ENCODE data around the gene GNG13. TPM values are rescaled to one million over a fixed set of nuclear protein-coding genes. Genes with fewer than 3 reads are reported as not detected.

GNG13 gene
- total and polyA plus RNA-seq, 2 of the 4 experiments (the other 2 are of a cell fraction), result not detected

- dilution Hi-C loops (cut with HindIII; ENCODE audit: low sequenced_read_pairs, unreplicated experiment) (no loop called here), in situ Hi-C loops (cut with MboI; ENCODE audit: low sequenced_read_pairs) (no loop called here), intact Hi-C loops (cut with micrococcal nuclease) (no loop called here)
- Histone ChIP-seq H3K4me2 (ENCODE audit: low read depth, low read length) (no peak overlapping the region), H3K4me1 (ENCODE audit: control insufficient read depth, insufficient read depth, low read length) (peaks cover 4% of the 10 kb centered on the region; the same call in 1 of the 2 replicates), H2AK9ac (replicated peaks; ENCODE audit: low read depth, low read length, poor library complexity) (no peak overlapping the region), H3K79me1 (ENCODE audit: low read depth in 1 of 2, low read length in 2 of 2) (no peaks in the 10 kb centered on the region), H3K9ac (ENCODE audit: low read depth, low read length) (no peak overlapping the region), H3K27me3 (ENCODE audit: control insufficient read depth, insufficient read depth, low read length) (peaks cover 25% of the 10 kb centered on the region), H3K18ac (ENCODE audit: low read depth, low read length) (no peak overlapping the region), H2BK20ac (ENCODE audit: low read depth, low read length) (no peak overlapping the region), H4K20me1 (ENCODE audit: insufficient read depth, low read length) (no peaks in the 10 kb centered on the region), H3K14ac (replicated peaks; ENCODE audit: low read depth, low read length) (no peak overlapping the region), H3K36me3 (ENCODE audit: control insufficient read depth, insufficient read depth, low read length) (no peaks in the 10 kb centered on the region), H2AK5ac (ENCODE audit: low read depth, low read length) (no peak overlapping the region), H3K56ac (ENCODE audit: extremely low read depth, insufficient read depth, low read length) (no peak overlapping the region), H3K27ac (ENCODE audit: insufficient read depth, low read length) (no peak overlapping the region), H4K91ac (ENCODE audit: insufficient read depth, low read depth, low read length) (no peak overlapping the region), H3K4me3 (ENCODE audit: insufficient read depth, low read depth, low read length) (no peak overlapping the region), H3K9me3 (ENCODE audit: control insufficient read depth, insufficient read depth, low read length) (no peaks in the 10 kb centered on the region), H2BK15ac (ENCODE audit: low read depth, low read length) (no peak overlapping the region), H3K23ac (ENCODE audit: low read depth, low read length) (no peak overlapping the region), H4K8ac (ENCODE audit: low read depth in 2 of 2, low read length in 2 of 2) (no peak overlapping the region), H3K4ac (ENCODE audit: low read depth, low read length) (no peak overlapping the region), H3K9me1 (ENCODE audit: insufficient read depth, low read length) (no peaks in the 10 kb centered on the region; the same call in 1 of the 2 replicates), H4K5ac (ENCODE audit: low read depth, low read length) (no peak overlapping the region), H2BK5ac (ENCODE audit: low read depth, low read length, poor library complexity, severe bottlenecking) (no peak overlapping the region), H2AFZ (replicated peaks; ENCODE audit: low read length, poor library complexity) (no peak overlapping the region), H2BK120ac (ENCODE audit: low read depth, low read length) (no peak overlapping the region)
- TF ChIP-seq RFX5 (IDR thresholded peaks at IDR 0.05; ENCODE audit: low read depth, low read length), result no peak
- TF ChIP-seq CHD1 (IDR thresholded peaks at IDR 0.05; ENCODE audit: low read depth, low read length), result no peak
- no peak for TF ChIP-seq NFE2L2 (IDR thresholded peaks at IDR 0.05; ENCODE audit: low read depth, low read length)
- TF ChIP-seq BHLHE40 (IDR thresholded peaks at IDR 0.05; ENCODE audit: low read depth, low read length), result no peak
- no peak for TF ChIP-seq MAZ (IDR thresholded peaks at IDR 0.05; ENCODE audit: borderline replicate concordance, low read depth, low read length)
- TF ChIP-seq, protein P1, sequence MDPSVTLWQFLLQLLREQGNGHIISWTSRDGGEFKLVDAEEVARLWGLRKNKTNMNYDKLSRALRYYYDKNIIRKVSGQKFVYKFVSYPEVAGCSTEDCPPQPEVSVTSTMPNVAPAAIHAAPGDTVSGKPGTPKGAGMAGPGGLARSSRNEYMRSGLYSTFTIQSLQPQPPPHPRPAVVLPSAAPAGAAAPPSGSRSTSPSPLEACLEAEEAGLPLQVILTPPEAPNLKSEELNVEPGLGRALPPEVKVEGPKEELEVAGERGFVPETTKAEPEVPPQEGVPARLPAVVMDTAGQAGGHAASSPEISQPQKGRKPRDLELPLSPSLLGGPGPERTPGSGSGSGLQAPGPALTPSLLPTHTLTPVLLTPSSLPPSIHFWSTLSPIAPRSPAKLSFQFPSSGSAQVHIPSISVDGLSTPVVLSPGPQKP (IDR thresholded peaks at IDR 0.05; ENCODE audit: borderline replicate concordance, low read depth, low read length), result no peak
- no peak for TF ChIP-seq POLR2A (IDR thresholded peaks at IDR 0.05; ENCODE audit: low read depth, low read length)
- no peak for TF ChIP-seq CEBPB (IDR thresholded peaks at IDR 0.05; ENCODE audit: low read depth, low read length)
- TF ChIP-seq, protein P2, sequence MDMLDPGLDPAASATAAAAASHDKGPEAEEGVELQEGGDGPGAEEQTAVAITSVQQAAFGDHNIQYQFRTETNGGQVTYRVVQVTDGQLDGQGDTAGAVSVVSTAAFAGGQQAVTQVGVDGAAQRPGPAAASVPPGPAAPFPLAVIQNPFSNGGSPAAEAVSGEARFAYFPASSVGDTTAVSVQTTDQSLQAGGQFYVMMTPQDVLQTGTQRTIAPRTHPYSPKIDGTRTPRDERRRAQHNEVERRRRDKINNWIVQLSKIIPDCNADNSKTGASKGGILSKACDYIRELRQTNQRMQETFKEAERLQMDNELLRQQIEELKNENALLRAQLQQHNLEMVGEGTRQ (IDR thresholded peaks at IDR 0.05; ENCODE audit: low read depth, low read length), result no peak
- no peak for TF ChIP-seq MAFK (IDR thresholded peaks at IDR 0.05; ENCODE audit: low read depth, low read length)
- TF ChIP-seq, protein P3, sequence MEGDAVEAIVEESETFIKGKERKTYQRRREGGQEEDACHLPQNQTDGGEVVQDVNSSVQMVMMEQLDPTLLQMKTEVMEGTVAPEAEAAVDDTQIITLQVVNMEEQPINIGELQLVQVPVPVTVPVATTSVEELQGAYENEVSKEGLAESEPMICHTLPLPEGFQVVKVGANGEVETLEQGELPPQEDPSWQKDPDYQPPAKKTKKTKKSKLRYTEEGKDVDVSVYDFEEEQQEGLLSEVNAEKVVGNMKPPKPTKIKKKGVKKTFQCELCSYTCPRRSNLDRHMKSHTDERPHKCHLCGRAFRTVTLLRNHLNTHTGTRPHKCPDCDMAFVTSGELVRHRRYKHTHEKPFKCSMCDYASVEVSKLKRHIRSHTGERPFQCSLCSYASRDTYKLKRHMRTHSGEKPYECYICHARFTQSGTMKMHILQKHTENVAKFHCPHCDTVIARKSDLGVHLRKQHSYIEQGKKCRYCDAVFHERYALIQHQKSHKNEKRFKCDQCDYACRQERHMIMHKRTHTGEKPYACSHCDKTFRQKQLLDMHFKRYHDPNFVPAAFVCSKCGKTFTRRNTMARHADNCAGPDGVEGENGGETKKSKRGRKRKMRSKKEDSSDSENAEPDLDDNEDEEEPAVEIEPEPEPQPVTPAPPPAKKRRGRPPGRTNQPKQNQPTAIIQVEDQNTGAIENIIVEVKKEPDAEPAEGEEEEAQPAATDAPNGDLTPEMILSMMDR (conservative IDR thresholded peaks at IDR 0.05; ENCODE audit: low read depth, low read length), result no peak
- TF ChIP-seq SMC3 (IDR thresholded peaks at IDR 0.05; ENCODE audit: low read depth, low read length), result no peak
- no peak for TF ChIP-seq MXI1 (IDR thresholded peaks at IDR 0.05; ENCODE audit: borderline replicate concordance, low read depth, low read length)
- TF ChIP-seq FOS (IDR thresholded peaks at IDR 0.05; ENCODE audit: low read depth, low read length), result no peak
- TF ChIP-seq RAD21 (IDR thresholded peaks at IDR 0.05; ENCODE audit: low read length), result no peak
- TF ChIP-seq RCOR1 (IDR thresholded peaks at IDR 0.05; ENCODE audit: insufficient replicate concordance, low read length), result no peak
- DNase-seq (no peak), ATAC-seq (ENCODE audit: low read depth) (no peak)
- no TSS peak for BruUV-seq (replicated peaks)
- WGBS, 2 experiments (ENCODE audit: extremely low coverage in 2 of 2, insufficient read length in 1 of 2), result 88% methylated on average over 6 of the region's 24 CpGs; no CpG with 5 or more reads in 1 of the 2 experiments
- ChIA-PET CTCF (no interaction called here), POLR2A (ENCODE audit: unreplicated experiment) (no interaction called here)
Measured at GRCh38 chr16:827513-827912, 27.0 kb upstream of the GNG13 start.

All from IMR-90 (cell line).